ENCODE data around the gene TRIM67.

- TF ChIP-seq POLR2A (IDR thresholded peaks at IDR 0.05; ENCODE audit: low read depth, low read length) (no peak), TAF1 (IDR thresholded peaks at IDR 0.05; ENCODE audit: low read depth, low read length) (no peak), PAX5 (IDR thresholded peaks at IDR 0.05; ENCODE audit: insufficient read depth, low read length, severe bottlenecking) (no peak)
Observed at GRCh38 chr1:231177226-231177625, 15.4 kb downstream of the TRIM67 start.
